Cardiac fibroblast (primary cell): ENCODE measurements around the gene ADGRV1.
A peak's percentile ranks its signal among the peaks of the same experiment; 100 is the strongest.
"Not testable (repeated sequence)": the region's sequence is repeated elsewhere in the genome, so short reads cannot be mapped to it uniquely, and the experiment has no call there.

Source experiments
- DNase-seq, 2 donors: peaks; one replicate each; pipeline versions ENCODE4 v3.0.0 to v3.0.0-alpha.2; 2010; ENCODE audit warnings: low read depth in 2 of 2
- H3K4me3 ChIP-seq, 2 donors: replicated peaks in 1 of 2; 1 replicate in 1 of 2; 2 replicates in 1 of 2; pipeline ENCODE4 v1.5.1; 2011; ENCODE audit warnings: low read depth in 2 of 2, low read length in 2 of 2, mild to moderate bottlenecking in 2 of 2, moderate library complexity in 1 of 2
- TF ChIP-seq, protein P1 (sequence below): IDR thresholded peaks from one replicate; pipeline ENCODE4 v1.5.1; 2011; ENCODE audit warnings: low read depth, mild to moderate bottlenecking, low read length, inconsistent platforms

ADGRV1 gene

DNA sequence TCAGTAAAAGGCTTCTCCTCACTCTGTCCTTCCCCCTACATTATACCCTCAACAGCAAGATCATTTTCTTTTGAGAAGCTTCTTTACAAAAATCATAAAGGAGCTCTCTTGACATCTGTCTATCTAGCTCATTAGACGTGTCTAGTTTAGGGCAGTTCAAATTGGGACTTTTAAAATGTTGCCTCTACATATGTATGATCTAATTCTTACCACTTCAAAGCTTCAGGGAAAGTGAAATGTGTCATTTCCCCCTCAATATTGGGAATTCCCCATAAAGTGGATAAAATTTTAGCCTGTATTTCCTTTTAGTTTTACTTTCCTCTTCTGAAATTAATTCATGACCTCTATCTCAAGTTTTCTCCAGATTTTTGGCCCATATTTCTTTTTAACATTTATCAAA lies 500.8 kb downstream of the ADGRV1 start:
- H3K4me3 ChIP-seq = no peak overlapping the region
- TF ChIP-seq, protein P1, sequence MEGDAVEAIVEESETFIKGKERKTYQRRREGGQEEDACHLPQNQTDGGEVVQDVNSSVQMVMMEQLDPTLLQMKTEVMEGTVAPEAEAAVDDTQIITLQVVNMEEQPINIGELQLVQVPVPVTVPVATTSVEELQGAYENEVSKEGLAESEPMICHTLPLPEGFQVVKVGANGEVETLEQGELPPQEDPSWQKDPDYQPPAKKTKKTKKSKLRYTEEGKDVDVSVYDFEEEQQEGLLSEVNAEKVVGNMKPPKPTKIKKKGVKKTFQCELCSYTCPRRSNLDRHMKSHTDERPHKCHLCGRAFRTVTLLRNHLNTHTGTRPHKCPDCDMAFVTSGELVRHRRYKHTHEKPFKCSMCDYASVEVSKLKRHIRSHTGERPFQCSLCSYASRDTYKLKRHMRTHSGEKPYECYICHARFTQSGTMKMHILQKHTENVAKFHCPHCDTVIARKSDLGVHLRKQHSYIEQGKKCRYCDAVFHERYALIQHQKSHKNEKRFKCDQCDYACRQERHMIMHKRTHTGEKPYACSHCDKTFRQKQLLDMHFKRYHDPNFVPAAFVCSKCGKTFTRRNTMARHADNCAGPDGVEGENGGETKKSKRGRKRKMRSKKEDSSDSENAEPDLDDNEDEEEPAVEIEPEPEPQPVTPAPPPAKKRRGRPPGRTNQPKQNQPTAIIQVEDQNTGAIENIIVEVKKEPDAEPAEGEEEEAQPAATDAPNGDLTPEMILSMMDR = no peak
- peak in 1 of 2 donors; percentile 22 for DNase-seq

DNA sequence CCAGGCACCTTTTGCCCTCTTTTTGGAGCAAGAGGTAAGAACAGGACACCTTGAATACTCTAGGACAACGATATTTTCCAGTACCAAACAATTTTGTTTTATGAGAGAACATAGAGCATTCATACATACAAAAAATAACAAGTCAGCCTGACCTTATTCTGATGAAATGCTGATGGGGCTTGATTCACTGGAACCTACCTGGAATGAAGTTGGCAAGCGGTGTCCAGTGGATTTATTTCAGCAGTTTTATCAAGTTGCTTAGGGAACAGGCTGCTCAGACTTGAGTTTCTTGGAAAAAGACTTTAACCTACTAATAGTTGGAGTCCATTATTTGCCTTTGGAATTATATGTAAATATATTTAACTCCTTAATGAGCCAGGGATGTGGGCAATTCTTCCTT lies 502.5 kb downstream of the ADGRV1 start:
- DNase-seq = no peak
- no peak overlapping the region for H3K4me3 ChIP-seq
- TF ChIP-seq, protein P1 = no peak

DNA sequence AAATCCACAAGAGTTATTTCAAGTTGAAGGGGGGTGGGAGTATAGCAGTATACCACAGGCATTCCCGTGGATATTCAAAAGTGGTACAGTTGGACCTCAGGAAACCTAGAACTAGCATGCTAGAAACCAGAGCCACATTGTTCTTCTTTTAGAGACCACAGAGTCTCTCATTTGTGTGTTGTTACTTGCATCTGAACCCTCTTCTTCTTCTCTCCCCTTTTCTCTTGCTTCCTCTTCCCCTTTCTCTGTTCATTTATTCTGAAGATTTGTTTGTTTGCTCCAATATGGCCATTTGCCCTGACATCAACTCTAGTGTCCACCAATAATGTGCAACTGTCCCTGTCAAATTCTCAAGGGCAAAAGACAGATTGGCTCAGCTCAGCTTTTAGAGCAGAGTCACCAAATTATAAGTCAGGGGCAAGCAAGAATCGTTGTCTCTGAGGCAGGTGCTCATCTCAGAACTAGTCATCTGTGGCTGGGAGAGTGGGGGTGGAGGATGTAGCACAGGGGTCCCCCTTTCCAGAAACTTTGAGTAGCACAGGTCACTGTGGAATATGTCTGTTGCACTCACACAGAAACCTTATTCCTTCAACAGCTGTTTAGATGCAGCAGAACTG lies 503.5 kb downstream of the ADGRV1 start:
- TF ChIP-seq, protein P1 = no peak
- DNase-seq = no peak
- H3K4me3 ChIP-seq = no peak overlapping the region

DNA sequence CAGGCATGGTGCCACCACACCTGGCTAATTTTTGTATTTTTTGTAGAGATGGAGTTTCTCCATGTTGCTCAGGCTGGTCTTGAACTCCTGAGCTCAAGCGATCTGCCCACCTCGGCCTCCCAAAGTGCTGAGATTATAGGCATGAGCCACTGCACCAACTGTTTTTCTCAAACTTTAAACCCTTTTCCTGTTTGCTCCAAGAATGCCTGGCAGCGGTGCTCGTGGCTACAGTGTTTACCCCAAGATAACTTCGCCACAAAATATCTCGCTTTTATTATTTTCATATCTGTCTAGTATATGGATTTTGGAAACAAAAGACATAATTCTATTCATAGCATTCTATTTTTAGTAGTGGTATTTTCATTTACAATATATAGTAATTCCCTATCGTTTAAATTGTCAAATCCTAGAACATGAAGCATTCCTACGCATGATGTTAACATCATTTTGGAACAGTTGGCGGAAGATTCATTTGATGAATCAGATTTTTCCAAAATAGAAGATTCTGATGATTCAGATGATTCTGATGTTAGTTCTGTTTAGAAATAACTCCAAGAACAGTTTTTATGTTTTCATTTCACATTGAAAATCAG lies 504.6 kb downstream of the ADGRV1 start:
- peak; percentile 58 to 61 for DNase-seq
- not testable (repeated sequence) for H3K4me3 ChIP-seq

DNA sequence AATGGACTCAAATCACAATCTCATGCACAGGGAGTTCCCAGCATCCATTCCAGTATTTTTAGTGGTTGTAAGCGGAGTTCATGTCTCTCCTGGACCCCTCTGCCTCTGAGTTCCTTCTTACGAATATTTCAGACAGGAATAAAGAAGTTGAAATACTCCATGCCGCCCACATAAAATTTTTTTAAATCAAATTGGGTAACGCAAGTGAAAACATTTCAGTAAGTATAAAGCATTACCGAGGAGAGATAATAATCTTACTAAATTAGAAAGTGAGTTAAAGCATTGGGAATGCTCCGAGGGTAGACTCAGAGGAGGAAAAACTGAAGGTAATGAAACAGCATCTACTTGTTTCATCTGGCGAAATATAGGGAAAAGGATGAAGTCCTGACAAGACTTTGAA lies 506.9 kb downstream of the ADGRV1 start:
- TF ChIP-seq, protein P1 = no peak
- no peak for DNase-seq
- H3K4me3 ChIP-seq = no peak overlapping the region

DNA sequence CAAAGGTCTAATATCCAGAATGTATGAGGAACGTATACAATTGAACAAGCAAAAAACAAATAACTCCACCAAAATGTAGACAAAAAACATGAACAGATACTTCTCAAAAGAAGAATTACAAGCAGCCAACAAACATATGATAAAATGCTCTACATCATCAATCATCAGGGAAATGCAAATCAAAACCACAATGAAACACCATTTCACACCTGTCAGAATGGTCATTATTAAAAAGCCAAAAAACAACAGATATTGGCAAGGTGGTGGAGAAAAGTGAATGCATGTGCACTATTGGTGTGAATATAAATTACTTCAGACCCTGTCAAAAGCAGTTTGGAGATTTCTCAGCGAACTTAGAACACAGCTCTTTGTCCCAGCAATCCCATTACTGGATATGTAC lies 510.8 kb downstream of the ADGRV1 start:
- H3K4me3 ChIP-seq = no peak overlapping the region
- TF ChIP-seq, protein P1 = no peak
- no peak for DNase-seq

DNA sequence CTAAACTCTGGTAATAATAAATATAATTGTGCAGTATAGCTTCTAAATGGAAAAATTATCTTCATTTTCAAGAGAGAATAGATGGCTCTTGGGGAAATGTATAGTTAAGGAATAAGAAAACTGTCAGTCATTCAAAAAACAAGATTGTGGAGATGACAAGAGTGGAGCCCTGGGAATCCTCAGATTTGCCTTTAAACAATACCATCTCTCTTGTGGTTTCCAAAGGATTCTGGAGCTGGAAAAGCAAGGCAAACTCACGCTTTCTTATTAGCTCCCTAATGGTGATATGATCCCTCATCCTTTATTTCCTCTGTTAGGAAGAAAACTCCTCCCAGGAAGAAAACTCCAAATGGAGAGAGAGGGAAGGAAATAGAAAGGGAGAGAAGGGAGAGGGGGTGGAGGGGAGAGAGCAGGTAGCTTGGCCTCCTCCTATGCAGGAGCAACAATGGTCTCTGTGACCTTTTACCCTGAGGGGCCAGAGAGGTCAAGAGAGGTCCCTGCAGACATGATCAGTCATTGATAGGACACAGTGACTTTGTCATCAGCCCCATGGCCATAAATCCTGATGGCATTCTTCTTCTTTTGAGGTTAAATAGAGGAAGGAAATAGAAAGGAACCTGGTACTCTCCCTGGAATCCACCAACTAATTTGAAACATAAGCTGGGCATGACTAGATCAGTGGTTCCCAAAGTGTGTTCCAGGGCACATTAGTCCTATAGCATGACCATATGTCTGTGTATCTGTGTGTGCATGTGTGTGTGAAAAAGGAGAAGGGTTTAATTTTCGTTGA lies 512.4 kb downstream of the ADGRV1 start:
- DNase-seq = no peak
- no peak overlapping the region for H3K4me3 ChIP-seq
- TF ChIP-seq, protein P1 = no peak
